GM19397 (cell line): ENCODE data around the gene ARMH3.

Experiments
- ATAC-seq: cut with Tn5 transposase; IDR thresholded peaks from one replicate; pipeline ENCODE4 v1.9.1; 2021; ENCODE audit warnings: mild to moderate bottlenecking, moderate library complexity; ENCODE audit not compliant: unreplicated experiment

The ARMH3 gene, protein sequence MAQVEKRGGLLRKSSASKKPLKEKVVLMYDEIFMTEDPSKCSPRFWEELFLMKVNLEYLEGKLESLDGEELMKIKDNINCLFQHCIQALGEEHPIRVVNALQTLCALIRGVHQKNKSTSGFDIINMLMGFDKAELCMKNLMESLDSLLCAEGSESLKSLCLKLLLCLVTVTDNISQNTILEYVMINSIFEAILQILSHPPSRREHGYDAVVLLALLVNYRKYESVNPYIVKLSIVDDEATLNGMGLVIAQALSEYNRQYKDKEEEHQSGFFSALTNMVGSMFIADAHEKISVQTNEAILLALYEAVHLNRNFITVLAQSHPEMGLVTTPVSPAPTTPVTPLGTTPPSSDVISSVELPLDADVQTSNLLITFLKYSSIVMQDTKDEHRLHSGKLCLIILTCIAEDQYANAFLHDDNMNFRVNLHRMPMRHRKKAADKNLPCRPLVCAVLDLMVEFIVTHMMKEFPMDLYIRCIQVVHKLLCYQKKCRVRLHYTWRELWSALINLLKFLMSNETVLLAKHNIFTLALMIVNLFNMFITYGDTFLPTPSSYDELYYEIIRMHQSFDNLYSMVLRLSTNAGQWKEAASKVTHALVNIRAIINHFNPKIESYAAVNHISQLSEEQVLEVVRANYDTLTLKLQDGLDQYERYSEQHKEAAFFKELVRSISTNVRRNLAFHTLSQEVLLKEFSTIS

DNA sequence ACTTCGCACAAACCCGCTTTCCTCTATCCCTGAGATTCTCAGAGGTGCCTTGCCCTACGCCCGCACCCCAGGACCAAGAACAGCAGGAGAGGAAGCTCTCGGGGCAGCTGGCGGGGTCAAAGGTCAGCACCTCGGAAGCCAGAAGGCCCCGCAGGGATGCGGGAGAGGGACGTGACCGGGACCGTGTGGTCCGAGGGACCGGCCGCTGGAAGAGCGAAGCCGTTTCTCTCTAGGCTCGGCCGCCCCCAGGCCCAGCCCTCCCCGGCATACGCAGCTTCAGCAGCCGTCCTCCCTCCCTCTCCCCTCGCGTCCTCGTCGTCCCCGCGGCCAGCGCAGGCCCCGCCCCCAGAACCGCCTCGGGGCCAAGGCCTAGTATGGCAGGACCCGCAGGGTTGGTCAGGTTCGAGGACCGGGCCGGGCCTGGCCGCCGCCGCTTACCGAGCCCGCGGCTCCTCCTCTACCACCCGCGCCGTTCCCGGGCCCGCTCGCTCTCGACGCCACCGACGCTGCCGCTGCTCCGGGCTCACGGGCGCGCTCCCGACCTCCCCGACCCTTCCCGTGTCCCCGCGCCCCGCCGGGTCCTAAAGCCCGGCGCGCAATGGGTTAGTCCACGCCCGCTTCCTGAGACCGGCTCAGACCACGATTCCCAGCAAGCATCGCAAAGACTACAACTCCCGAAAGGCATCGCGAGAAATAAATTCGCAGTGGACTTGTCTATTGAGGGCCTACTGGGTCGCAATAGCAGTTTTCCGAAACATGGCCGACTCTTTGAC lies at the start of gene ARMH3:
ARMH3 (minus strand) TSS at position 527 of the 773 bp plus-strand sequence. CDS start 16,059 bp downstream, outside the sequence.
- peak; percentile 93 for ATAC-seq

DNA sequence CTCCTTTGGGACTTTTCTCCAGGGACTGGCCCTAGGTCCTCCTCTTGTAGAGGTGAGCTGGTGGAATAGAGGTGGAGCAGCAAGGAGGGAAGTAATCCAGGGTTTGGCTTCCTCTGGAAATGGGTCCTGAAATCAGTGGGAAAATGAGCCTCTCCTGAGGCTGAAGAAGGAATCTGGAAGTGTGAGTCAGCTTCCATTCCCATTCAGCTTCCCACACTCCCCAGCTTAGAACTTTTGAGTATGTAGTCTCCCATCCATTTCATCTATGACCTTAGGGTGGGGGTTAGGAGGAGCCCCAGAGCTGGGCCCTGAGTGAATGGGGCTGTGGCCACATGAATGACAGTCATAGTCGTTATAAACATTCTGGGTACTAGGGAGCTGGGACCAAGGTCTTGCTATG lies 46.4 kb upstream of the ARMH3 start:
- no peak for ATAC-seq

DNA sequence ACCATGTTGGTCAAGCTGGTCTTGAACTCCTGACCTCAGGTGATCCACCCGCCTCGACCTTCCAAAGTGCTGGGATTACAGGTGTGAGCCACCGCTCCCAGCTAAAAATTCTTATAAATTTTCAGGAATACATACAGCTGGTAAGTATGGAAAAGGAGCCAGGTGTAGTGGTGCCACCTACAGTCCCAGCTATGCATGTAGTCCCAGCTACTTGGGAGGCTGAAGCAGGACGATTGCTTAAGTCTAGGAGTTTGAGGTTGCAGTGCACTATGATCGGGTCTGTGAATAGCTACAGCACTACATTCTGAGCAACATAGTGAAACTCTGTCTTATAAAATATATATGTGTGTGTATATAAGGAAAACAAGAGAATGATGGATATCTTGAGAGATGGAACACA lies 45.2 kb upstream of the ARMH3 start:
- no peak for ATAC-seq

DNA sequence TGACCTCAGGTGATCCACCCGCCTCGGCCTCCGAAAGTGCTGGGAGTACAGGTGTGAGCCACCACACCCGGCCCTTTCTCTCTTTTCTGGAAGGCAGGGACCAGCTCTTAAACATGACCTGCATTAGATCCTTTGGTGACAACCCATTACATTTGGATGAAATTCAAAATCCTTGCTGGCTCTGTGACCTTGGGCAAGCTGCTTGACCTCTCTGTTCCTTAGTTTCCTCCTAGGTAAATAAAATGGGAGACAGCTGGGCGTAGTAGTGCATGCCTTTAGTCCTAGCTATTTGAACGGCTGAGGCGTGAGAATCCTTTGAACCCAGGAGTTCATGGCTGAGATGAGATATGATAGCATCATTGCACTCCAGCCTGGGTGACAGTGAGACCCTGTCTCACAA lies 40.5 kb upstream of the ARMH3 start:
- no peak for ATAC-seq

DNA sequence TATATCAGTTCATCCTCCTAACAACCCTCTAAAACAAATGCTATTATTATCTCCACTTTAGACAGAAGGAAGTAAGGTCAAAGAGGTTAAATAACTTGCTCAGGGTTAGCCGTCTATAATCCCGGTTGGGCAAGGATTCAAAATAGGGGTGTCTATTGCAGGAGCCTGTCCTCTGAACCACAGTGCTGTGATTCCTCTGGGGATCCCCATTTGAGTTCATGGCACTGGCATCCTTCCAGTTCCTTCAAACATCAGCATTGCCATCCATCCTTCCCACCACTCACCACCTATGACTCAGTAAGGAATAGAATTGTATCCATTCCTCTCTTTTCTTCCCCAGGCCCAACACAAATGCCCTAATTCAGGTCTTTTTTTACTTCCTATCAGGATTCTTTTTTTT lies 34.8 kb upstream of the ARMH3 start:
- no peak for ATAC-seq

DNA sequence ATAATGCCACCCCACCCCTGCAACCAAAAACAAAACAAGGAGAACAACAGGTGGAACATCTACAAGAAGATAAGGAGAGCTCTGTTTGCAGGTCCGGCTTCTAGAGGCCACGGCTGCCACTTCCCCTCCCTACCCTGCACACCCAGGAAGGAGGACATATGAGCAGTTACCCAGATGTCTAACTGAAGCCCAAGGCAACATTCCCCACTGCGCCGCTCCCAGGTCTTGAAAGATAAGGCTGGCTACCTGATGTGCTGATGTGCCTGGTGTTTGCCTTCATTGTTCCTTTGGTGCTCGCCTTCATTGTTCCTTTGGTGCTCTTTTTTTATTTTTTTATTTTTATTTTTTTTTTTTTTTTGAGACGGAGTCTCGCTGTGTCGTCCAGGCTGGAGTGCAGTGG lies 30.2 kb upstream of the ARMH3 start:
- ATAC-seq: no peak

DNA sequence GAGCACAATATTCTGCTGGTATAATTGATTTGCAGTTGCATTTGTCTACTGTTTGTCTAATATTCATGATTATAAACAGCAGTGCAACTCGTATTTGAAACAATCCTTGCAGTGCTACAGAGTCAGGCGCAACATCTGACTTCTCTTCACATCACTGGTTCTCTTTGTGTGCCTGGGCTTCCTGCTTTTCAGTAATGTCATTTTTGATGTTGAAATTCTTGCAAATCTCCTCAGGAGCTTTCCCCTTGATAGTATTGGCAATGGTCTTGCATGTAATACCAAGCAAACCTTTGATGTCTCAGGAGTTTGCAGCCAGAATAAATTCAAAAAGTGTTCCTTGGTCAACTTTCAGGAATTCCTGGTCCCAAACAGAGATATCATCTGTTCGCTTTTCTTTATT lies 29.4 kb upstream of the ARMH3 start:
- ATAC-seq: no peak

DNA sequence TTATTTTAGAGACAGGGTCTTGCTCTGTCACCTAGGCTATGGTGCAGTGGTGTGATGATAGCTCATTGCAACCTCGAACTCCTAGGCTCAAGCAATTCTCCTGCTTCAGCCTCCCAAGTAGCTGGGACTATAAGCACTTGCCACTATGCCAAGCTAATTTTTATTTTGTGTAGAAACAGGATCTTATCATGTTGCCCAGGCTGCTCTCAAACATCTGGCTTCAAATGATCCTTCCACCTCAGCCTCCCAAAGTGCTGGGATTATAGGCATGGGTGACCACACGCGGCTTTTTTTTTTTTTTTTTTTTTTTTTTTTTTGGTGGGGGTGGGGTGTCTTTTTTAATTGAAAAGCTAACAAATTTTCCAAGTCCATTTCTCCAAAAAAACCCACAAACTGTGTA lies 27.6 kb upstream of the ARMH3 start:
- ATAC-seq: no peak

DNA sequence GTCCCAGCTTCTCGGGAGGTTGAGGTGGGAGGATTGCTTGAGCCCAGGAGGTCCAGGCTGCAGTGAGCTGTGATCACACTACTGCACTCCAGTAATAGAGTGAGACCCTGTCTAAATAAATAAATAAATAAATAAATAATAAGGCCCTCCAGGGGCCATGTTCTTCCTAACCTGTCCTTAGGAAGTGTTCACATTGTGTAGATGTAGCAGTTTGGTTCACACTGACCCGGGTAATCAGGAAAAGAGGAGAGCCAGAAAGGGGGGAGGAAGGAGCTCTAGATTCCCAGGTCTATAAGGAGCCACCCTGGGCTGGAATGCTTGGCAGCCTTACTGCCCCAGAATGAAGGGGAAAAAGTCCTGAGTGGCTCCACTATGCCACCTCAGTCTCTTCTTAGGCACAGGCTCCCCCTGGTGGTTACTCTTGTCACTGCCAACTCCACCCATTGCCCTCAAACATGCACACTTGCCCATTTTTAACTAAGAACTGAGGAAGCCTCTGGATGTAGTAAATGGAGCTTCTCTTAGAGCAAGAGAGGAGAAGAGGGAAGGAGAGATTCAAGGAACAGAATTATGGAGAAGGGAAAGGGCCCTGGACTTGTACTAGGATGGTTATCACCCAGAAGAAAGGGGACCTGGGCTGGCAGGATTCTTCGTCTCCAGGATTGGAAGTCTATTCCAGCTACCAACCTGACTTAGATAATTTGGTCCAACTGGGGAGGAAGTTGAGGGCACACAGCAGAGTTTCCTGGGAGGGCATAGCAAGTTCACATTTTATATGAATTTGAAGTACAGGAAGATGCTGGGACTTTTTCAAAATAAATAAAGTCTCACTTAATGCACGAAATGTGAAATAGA lies 16.9 kb upstream of the ARMH3 start:
- no peak for ATAC-seq

DNA sequence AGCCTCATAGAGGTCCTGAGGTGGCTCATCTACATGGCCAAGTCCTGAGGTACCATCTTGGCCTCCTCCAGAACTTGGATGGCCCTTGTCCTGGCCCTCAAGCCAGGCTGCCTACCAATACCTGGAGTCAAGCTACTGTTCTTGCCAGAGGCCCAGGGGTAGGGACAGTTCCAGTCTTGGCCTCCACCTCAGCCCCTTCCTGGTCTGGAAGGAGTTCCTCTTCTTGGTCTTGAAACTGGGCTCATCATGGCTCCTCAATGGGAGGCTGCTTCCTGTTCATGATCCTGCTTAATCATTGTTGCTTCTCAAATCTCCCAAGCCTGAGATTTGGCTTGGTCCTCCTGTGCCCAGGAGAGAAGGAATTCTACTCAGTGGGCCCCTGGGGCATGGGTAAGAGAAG lies 13.1 kb upstream of the ARMH3 start:
- no peak for ATAC-seq

DNA sequence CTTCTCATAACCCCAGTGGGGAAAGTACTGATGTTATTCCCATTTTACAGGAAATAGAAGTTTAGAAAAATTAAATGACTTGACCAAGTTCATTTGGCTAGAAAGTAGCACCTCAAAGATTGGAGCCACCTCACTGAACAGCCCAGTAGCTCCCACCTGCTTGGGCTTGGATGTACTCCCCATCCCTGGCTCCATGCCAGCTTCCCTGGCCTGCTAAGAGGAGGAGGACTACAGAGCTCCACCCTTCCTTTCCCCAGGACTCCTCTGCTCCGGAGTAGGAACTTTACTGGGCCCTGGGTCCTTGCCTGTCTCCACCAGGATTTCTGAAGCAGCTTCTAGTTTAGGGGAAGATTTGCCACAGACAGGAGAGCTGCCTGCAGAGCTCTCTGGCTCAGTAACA lies 12.2 kb upstream of the ARMH3 start:
- ATAC-seq: no peak

DNA sequence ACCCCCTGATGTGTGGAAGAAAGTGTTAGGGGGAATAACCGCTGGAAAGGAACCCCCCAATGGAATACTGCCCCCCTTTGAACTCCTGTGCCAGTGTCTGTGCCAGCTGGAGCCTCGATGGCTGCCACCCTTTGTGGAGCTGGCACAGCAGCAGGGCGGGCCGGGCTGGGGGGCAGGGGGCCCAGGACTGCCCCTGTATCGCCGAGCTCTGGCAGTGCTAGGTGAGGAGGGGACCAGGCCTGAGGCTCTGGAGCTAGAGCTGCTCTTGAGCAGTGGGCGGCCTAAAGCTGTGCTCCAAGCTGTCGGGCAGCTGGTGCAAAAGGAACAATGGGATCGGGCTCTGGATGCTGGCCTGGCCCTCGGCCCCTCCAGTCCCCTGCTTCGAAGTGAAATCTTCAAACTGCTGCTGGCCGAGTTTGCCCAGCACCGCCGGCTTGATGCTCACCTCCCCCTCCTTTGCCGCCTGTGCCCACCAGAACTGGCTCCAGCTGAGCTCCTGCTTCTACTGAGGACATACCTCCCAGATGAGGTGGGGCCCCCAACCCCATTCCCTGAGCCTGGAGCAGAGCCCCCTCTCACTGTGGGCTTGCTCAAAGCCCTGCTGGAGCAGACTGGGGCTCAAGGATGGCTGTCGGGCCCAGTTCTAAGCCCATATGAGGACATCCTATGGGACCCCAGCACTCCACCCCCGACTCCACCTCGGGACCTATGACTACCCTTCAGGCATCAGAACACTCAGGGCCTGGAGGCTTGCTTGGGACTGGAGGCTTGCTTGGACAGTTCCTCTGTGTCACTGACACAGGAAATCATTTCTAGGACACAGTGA lies 11.3 kb upstream of the ARMH3 start:
- ATAC-seq: no peak

DNA sequence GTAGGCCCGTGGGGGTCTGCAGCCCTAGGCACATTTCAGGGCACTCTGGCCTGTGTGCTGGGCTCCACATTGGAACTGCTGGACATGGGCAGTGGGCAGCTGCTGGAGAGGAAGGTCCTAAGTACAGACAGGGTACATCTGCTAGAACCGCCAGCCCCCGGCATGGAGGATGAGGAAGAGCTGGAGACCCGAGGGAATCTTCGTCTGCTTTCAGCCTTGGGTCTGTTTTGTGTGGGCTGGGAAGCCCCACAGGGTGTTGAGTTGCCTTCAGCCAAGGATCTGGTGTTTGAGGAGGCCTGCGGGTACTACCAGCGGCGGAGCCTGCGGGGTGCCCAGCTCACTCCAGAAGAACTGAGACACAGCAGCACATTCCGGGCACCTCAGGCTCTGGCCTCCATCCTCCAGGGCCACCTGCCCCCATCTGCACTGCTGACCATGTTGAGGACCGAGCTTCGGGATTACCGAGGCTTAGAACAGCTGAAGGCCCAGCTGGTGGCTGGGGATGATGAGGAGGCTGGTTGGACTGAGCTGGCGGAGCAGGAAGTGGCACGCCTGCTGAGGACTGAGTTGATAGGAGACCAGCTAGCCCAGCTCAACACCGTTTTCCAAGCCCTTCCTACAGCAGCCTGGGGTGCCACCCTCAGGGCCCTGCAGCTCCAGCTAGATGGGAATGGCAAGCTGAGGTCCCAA lies 10.6 kb upstream of the ARMH3 start:
- no peak for ATAC-seq

DNA sequence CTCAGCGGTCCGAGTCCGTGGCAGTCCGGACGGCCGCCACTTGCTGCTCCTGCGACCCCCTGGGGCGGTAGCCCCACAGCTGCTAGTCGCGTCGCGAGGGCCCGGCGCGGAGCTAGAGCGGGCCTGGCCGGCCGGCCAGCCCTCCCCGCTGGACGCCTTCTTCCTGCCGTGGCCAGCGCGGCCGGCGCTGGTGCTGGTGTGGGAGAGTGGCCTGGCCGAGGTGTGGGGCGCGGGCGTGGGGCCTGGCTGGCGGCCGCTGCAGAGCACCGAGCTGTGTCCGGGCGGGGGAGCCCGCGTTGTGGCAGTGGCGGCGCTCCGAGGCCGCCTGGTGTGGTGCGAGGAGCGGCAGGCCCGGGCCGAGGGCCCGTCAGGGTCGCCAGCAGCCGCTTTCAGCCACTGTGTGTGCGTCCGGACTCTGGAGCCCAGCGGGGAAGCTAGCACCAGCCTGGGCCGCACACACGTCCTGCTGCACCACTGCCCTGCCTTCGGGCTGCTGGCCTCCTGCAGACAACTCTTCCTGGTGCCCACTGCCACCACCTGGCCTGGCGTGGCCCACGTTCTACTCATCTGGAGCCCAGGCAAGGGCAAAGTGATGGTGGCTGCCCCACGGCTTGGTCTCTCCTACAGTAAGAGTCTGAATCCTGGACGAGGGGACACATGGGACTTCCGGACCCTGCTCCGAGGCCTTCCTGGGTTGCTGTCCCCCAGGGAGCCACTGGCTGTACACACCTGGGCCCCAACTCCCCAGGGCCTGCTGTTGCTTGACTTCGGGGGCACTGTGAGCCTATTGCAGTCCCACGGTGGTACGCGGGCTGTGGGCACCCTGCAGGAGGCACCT lies 9.8 kb upstream of the ARMH3 start:
- peak; percentile 29 for ATAC-seq

DNA sequence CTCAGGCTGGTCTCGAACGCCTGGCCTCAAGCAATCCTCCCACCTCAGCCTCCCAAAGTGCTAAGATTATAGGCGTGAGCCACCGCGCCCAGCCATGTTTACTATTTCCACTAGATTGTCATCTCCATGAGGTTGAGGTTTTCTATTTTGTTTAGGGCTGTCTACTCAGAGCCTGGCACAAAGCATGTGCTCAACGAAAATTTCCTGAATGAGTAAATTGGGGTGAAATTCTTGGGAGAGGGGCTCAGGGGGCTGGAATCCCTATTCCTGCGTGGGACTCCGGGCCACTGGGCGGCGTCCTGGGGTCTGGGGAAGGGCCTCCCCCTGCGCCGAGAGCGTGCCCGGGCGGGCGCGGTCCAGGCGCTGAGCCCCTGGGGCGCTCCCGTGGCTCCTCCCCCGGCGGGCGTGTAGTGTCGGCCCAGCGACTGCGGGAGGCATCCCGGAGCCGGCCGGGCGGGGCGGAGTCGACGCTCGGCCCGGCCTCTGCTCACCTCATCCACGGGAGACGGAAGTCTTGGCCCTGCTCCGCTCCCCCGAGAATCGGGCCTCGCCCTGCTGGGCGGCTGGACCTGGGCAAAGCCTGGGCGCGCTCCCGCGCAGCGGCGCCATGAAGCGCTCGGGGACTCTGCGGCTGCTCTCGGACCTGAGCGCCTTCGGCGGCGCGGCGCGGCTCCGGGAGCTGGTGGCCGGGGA lies 9.0 kb upstream of the ARMH3 start, which contains the start of gene HPS6:
HPS6 (plus strand) TSS at position 482 of the 693 bp plus-strand sequence; CDS start at position 608, 126 bp downstream.
- ATAC-seq: peak; percentile 94

DNA sequence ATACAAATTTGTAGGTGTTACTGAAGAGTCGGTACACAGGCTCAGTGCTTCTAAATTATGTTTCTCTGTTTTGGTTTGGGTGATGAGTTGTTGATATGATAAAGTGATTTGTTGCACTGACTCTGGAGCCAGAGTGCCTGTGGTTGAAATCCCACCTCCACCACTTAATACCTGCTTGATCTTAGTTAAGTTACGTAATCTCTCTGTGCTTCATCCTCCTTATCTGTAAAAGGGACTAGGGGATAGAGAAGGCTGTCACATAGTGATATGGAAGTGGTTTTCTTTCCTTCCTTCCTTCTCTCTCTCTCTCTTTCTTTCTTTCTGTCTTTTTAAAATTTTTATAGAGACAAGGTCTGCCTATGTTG lies 8.5 kb upstream of the ARMH3 start:
- ATAC-seq: no peak

DNA sequence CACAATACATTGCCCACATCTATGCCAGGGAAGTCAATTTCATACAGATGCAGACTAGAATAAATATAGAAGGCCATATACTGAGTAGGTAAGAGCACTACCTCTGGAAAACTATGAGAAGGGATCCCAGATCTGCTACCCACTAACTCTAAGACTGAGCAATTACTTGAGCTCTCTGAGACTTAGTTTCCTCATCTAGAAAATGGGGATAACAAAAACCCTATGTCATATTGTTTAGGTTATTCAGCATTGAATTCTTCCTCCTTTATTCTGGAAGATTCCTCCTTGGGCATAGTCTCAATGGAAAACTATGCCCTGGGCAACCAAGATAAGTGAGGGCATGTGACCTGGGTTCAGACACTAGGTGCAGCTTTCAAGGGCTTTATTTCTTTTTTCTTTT lies 4.0 kb upstream of the ARMH3 start:
- ATAC-seq: no peak
